T-helper 2 cell (primary cell): ENCODE data around the gene DNAJC1.
"Not testable (repeated sequence)": the region's sequence is repeated elsewhere in the genome, so short reads cannot be mapped to it uniquely, and the experiment has no call there.

ENCODE experiments used
- DNase-seq, 5 experiments: peaks; one replicate each; pipeline versions ENCODE4 v3.0.0 to v3.0.0-alpha.2; 2012 to 2022

DNAJC1 gene

GRCh38 chr10:21823617-21824016, 179.9 kb downstream of the DNAJC1 start:
- DNase-seq = no peak

- not testable (repeated sequence) for DNase-seq
Measured at GRCh38 chr10:21822273-21822672, 181.3 kb downstream of the DNAJC1 start.

GRCh38 chr10:21820952-21821351, 182.6 kb downstream of the DNAJC1 start:
- no peak for DNase-seq

GRCh38 chr10:21818416-21818815, 185.1 kb downstream of the DNAJC1 start:
- not testable (repeated sequence) for DNase-seq

GRCh38 chr10:21814866-21815265, 188.7 kb downstream of the DNAJC1 start:
- DNase-seq = no peak

- DNase-seq = no peak
Measured at GRCh38 chr10:21813946-21814345, 189.6 kb downstream of the DNAJC1 start.

- DNase-seq = no peak
Measured at GRCh38 chr10:21811245-21811585, 192.3 kb downstream of the DNAJC1 start.

- no peak for DNase-seq
Measured at GRCh38 chr10:21810582-21811244, 192.8 kb downstream of the DNAJC1 start.

- no peak for DNase-seq
Measured at GRCh38 chr10:21808550-21808949, 195.0 kb downstream of the DNAJC1 start.

GRCh38 chr10:21807180-21807579, 196.3 kb downstream of the DNAJC1 start:
- DNase-seq = no peak

- no peak for DNase-seq
Measured at GRCh38 chr10:21803374-21803773, 200.2 kb downstream of the DNAJC1 start.

GRCh38 chr10:21801609-21802008, 201.9 kb downstream of the DNAJC1 start:
- DNase-seq = no peak

GRCh38 chr10:21797984-21798765, 205.4 kb downstream of the DNAJC1 start:
- peak in 2 of 5 experiments; percentile 9 to 81 for DNase-seq

- no peak for DNase-seq
Measured at GRCh38 chr10:21797533-21797932, 206.0 kb downstream of the DNAJC1 start.

- no peak for DNase-seq
Measured at GRCh38 chr10:21791276-21791675, 212.3 kb downstream of the DNAJC1 start.

GRCh38 chr10:21776883-21777282, 226.6 kb downstream of the DNAJC1 start:
- DNase-seq = no peak

- DNase-seq = no peak
Measured at GRCh38 chr10:21771219-21771618, 232.3 kb downstream of the DNAJC1 start.

- DNase-seq = no peak
Measured at GRCh38 chr10:21769041-21769440, 234.5 kb downstream of the DNAJC1 start.

GRCh38 chr10:21764466-21765189, 238.9 kb downstream of the DNAJC1 start:
- DNase-seq = no peak

- DNase-seq = no peak
Measured at GRCh38 chr10:21760332-21760731, 243.2 kb downstream of the DNAJC1 start.

GRCh38 chr10:21759232-21759631, 244.3 kb downstream of the DNAJC1 start:
- DNase-seq = no peak

- DNase-seq = no peak
Measured at GRCh38 chr10:21758696-21759095, 244.8 kb downstream of the DNAJC1 start.

GRCh38 chr10:21758239-21758638, 245.3 kb downstream of the DNAJC1 start:
- no peak for DNase-seq
